Naive B cell (primary cell): ENCODE measurements around the gene AFAP1. TPM values are rescaled to one million over a fixed set of nuclear protein-coding genes. Genes with fewer than 3 reads are reported as not detected.

ENCODE experiments used
- ATAC-seq, 2 donors: fragments of 150-1000 bp; cut with Tn5 transposase; 2 replicates each; pipeline ENCODE4 v1.10.0; 2021; ENCODE audit warnings: low read depth in 2 of 2, mild to moderate bottlenecking in 2 of 2, moderate library complexity in 2 of 2
- DNase-seq: peaks from one replicate; pipeline ENCODE4 v3.0.0; 2022
- H3K27ac Mint-ChIP-seq, 6 donors: one replicate each; pipeline ENCODE4 v1.8.0; 2020 to 2022; ENCODE audit warnings: mild to moderate bottlenecking in 6 of 6, mixed read lengths in 6 of 6, moderate library complexity in 5 of 6, inconsistent platforms in 2 of 6
- H3K27me3 Mint-ChIP-seq, 3 donors: one replicate each; pipeline ENCODE4 v1.8.0; 2021 to 2022; ENCODE audit warnings: mixed read lengths in 3 of 3, mild to moderate bottlenecking in 1 of 3
- H3K36me3 Mint-ChIP-seq, 2 donors: one replicate each; pipeline ENCODE4 v1.8.0; 2020 to 2022; ENCODE audit warnings: mixed read lengths in 2 of 2, inconsistent platforms in 1 of 2, mild to moderate bottlenecking in 1 of 2
- H3K4me1 Mint-ChIP-seq, 3 donors: one replicate each; pipeline ENCODE4 v1.8.0; 2020 to 2022; ENCODE audit warnings: mixed read lengths in 3 of 3, inconsistent platforms in 1 of 3, mild to moderate bottlenecking in 1 of 3, moderate library complexity in 1 of 3
- H3K4me3 Mint-ChIP-seq, 8 donors: one replicate each; pipeline ENCODE4 v1.8.0; 2020 to 2022; ENCODE audit warnings: mild to moderate bottlenecking in 8 of 8, mixed read lengths in 8 of 8, moderate library complexity in 8 of 8, inconsistent platforms in 2 of 8
- H3K9me3 Mint-ChIP-seq, 7 donors: one replicate each; pipeline ENCODE4 v1.8.0; 2020 to 2022; ENCODE audit warnings: mixed read lengths in 7 of 7, mild to moderate bottlenecking in 5 of 7, inconsistent platforms in 2 of 7, moderate library complexity in 1 of 7
- polyA plus RNA-seq, 6 donors: library from polyadenylated mRNA; unstranded; fragments of 300-500 nt; fragmentation: Illumina TruSeq; gene quantifications; one replicate each; pipeline ENCODE4 v1.2.3, GENCODE V29; 2021; ENCODE audit warnings: low read depth in 6 of 6

Gene AFAP1
- polyA plus RNA-seq, 6 donors from 2014 or later, result not detected

GRCh38 chr4:7964459-7964858 lies 24.8 kb upstream of the AFAP1 start:
- Mint-ChIP-seq H3K4me1 (peaks cover 5 to 8% (median 8%) of the 10 kb centered on the region in 3 donors), H3K27me3 (peaks cover 14 to 33% (median 21%) of the 10 kb centered on the region in 3 donors), H3K27ac (no peak overlapping the region), H3K9me3 (peaks cover 0 to 2% (median 0%) of the 10 kb centered on the region in 7 donors), H3K36me3 (no peaks in the 10 kb centered on the region), H3K4me3 (no peak overlapping the region)
- ATAC-seq, result no peak
- no peak for DNase-seq

GRCh38 chr4:7963691-7964090 lies 24.0 kb upstream of the AFAP1 start:
- no peak overlapping the region for H3K4me3 Mint-ChIP-seq
- ATAC-seq, result no peak
- no peak for DNase-seq
- H3K27ac Mint-ChIP-seq, result no peak overlapping the region
- H3K9me3 Mint-ChIP-seq, result peaks cover 0 to 4% (median 0%) of the 10 kb centered on the region in 7 donors
- H3K27me3 Mint-ChIP-seq, result peaks cover 18 to 39% (median 25%) of the 10 kb centered on the region in 3 donors
- peaks cover 5 to 8% (median 8%) of the 10 kb centered on the region in 3 donors for H3K4me1 Mint-ChIP-seq
- no peaks in the 10 kb centered on the region for H3K36me3 Mint-ChIP-seq

DNA sequence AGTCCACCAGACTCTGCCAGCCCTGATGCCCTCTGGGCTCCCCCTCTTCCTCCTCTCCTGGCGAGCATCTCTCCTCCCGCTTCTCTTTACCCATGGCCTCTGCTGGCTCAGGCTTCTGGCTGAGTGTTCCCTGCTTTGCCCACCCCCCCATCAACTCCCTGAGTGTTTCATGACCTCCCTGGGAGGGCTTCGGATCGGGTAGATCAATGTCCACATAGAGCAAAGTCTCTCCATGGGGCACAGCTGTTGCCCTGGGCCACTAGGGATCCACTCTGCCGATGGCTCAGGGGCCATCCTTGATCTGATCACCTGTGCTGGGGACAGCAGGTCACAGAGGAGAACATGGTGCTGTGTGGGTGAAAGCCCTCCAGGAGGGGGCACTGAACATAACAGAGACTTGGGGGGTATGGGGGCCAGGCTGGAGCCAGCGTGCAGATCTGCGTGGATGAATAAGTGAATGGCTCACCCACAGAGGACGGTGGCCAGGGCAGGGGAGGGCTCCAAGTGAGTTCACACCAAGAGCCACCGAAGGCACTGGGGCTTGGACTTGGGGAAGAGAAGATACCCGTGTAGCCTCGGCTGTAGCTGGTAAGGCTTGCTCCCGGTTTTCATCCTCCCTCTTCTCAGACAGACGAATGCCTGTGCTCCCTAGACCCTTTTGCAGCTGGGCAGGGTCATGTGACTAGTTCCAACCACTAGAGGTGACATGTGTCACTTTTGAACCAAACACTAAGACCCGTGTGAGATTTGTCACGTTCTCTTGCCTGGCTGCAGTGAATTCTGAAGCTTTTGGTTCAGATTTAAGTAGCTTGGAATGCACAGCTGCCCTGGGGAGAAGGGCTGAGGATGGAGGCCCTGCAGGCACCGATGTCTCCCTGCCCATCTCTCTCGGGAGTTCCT lies 23.2 kb upstream of the AFAP1 start:
- Mint-ChIP-seq H3K4me3 (peak overlapping the region in 2 of 8 donors; percentile 30 to 51), H3K9me3 (peaks cover 0 to 3% (median 0%) of the 10 kb centered on the region in 7 donors), H3K27ac (no peak overlapping the region), H3K4me1 (peaks cover 5 to 8% (median 8%) of the 10 kb centered on the region in 3 donors), H3K27me3 (peaks cover 23 to 38% (median 24%) of the 10 kb centered on the region in 3 donors), H3K36me3 (no peaks in the 10 kb centered on the region)
- ATAC-seq, result no peak
- no peak for DNase-seq

GRCh38 chr4:7960790-7961655 lies 21.4 kb upstream of the AFAP1 start:
- H3K4me3 Mint-ChIP-seq, result peak overlapping the region in 5 of 8 donors; percentile 4 to 60 (median 36)
- H3K27me3 Mint-ChIP-seq, result peaks cover 31 to 37% (median 34%) of the 10 kb centered on the region in 3 donors
- H3K27ac Mint-ChIP-seq, result peak overlapping the region in 1 of 6 donors; percentile 26
- DNase-seq (no peak), ATAC-seq (no peak)
- peaks cover 5 to 8% (median 8%) of the 10 kb centered on the region in 3 donors for H3K4me1 Mint-ChIP-seq
- H3K9me3 Mint-ChIP-seq, result peaks cover 0 to 7% (median 0%) of the 10 kb centered on the region in 7 donors
- H3K36me3 Mint-ChIP-seq, result no peaks in the 10 kb centered on the region

- no peak overlapping the region for H3K4me3 Mint-ChIP-seq
- no peak for DNase-seq
- peaks cover 29 to 31% (median 30%) of the 10 kb centered on the region in 3 donors for H3K27me3 Mint-ChIP-seq
- H3K36me3 Mint-ChIP-seq, result no peaks in the 10 kb centered on the region
- H3K27ac Mint-ChIP-seq, result no peak overlapping the region
- peaks cover 5 to 8% (median 8%) of the 10 kb centered on the region in 3 donors for H3K4me1 Mint-ChIP-seq
- no peak for ATAC-seq
- peaks cover 0 to 7% (median 0%) of the 10 kb centered on the region in 7 donors for H3K9me3 Mint-ChIP-seq
These were observed 20.5 kb upstream of the AFAP1 start for GRCh38 chr4:7960017-7960789.

- peak overlapping the region in 1 of 8 donors; percentile 0 for H3K4me3 Mint-ChIP-seq
- no peak overlapping the region for H3K27ac Mint-ChIP-seq
These were observed 19.4 kb upstream of the AFAP1 start for GRCh38 chr4:7959078-7959477.

DNA sequence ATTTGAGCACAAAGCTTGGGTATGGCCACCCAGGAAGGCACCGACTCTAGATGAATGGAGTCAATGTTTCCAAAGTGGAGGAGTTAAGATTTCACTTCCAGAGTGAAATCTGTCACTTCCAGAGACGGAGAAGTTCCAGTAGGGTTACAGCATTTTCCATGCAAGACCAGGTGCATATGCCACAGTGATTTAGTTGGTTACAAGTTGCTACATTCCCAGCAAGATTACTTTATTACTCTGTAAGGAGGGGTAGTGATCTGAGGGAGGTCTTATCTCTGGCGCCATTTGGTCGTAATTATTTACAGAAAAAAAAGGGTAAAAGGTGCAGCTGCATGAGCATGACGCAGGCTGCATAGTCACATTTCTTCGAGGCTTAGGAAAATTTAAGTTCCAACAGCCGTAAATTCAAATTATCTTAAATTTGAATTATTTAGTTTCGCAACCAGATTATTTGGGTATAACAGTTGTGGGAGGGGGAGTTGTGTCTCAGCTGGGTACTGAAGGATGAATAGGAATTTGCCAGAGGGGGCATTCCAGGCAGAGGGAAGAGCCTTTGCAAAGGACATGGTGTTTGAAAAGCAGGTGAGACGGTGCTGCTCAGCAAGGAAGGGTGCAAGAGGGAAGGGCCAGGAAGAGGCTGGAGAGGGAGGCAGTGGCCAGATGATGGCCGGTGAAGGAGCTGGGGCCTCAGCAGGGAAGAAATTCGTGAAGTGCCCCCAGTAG lies 17.4 kb upstream of the AFAP1 start:
- H3K36me3 Mint-ChIP-seq, result no peaks in the 10 kb centered on the region
- ATAC-seq, result no peak

More at GRCh38 chr4:7959078-7959477, 19.4 kb upstream of the AFAP1 start:
- ATAC-seq (no peak), DNase-seq (no peak)
- H3K27me3 Mint-ChIP-seq, result peaks cover 28 to 31% (median 29%) of the 10 kb centered on the region in 3 donors
- H3K9me3 Mint-ChIP-seq, result peaks cover 0 to 7% (median 0%) of the 10 kb centered on the region in 7 donors
- H3K36me3 Mint-ChIP-seq, result no peaks in the 10 kb centered on the region
- peaks cover 5 to 8% (median 8%) of the 10 kb centered on the region in 3 donors for H3K4me1 Mint-ChIP-seq

DNA sequence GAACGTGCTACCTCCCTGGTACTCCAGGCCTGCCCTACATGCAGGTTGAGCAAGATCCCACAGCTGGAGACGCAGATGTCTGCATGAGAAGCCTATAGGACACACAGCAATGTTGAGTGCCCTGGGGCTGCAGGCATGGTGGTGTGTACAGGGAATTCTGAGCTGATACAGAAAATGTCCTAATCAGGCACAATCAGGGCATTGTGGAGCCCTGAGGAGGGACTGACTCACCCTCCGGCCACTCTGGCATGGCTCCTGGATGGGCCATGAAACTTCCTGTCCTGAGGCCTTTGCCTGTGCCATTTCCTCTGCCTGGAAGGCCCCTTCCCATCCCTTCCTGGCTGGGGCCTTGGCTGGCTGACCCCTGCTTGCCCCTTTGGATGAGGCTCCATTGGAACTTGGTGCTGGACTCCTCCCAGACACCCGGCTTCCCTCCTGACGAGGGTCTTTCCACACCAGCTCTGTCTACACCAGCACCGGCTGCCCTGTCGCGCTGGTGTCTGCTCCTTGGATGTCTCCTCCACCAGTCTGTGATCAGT lies 16.7 kb upstream of the AFAP1 start:
- Mint-ChIP-seq H3K36me3 (no peaks in the 10 kb centered on the region), H3K4me1 (peaks cover 5 to 8% (median 8%) of the 10 kb centered on the region in 3 donors), H3K9me3 (peaks cover 0 to 19% (median 5%) of the 10 kb centered on the region in 7 donors), H3K27ac (no peak overlapping the region), H3K27me3 (peaks cover 27 to 46% (median 36%) of the 10 kb centered on the region in 3 donors), H3K4me3 (no peak overlapping the region)
- ATAC-seq, result no peak
- DNase-seq, result no peak

More for the DNA sequence above, 17.4 kb upstream of the AFAP1 start:
- H3K9me3 Mint-ChIP-seq, result peaks cover 0 to 15% (median 5%) of the 10 kb centered on the region in 7 donors
- no peak overlapping the region for H3K4me3 Mint-ChIP-seq
- peaks cover 20 to 39% (median 34%) of the 10 kb centered on the region in 3 donors for H3K27me3 Mint-ChIP-seq
- H3K4me1 Mint-ChIP-seq, result peaks cover 5 to 8% (median 8%) of the 10 kb centered on the region in 3 donors
- H3K27ac Mint-ChIP-seq, result no peak overlapping the region
- DNase-seq, result no peak

DNA sequence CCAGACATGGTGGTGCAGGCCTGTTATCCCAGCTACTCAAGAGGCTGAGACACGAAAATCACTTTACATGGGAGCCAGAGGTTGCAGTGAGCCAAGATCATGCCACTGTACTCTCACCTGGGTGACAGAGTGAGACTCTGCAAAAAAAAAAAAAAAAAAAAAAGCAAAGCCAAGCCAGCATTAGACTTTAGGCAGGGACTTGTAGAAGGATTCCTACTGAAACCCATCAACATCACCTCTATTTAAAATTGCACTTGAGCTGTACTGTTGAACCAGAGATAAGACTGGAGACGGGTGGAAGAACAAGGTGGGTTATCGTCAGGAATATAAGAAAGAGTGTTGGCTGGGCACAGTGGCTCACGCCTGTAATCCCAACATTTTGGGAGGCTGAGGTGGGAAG lies 15.7 kb upstream of the AFAP1 start:
- Mint-ChIP-seq H3K27ac (no peak overlapping the region), H3K4me3 (no peak overlapping the region)

DNA sequence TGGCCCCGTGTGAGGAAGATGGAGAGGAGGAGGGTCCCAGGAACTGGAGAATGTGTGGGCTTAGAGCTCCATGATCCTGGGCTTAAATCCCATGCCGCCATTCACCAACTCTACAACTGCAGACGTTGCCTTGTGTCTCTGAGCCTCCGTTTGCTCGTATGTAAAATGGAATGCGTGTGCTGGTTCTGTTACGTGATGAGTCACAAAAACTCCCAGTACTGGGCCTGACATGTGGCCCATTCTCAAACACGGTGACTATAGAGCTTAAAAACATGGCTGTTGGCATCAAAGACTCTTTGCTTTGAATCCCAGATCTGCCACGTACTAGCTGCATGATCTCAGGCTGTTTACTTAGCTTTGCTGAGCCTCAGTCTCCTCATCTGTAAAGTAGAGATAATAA lies 13.0 kb upstream of the AFAP1 start:
- Mint-ChIP-seq H3K27me3 (peaks cover 29 to 53% (median 53%) of the 10 kb centered on the region in 3 donors), H3K4me3 (no peak overlapping the region), H3K27ac (no peak overlapping the region), H3K4me1 (no peaks in the 10 kb centered on the region), H3K36me3 (no peaks in the 10 kb centered on the region), H3K9me3 (peaks cover 0 to 17% (median 7%) of the 10 kb centered on the region in 7 donors)
- no peak for DNase-seq
- ATAC-seq, result no peak

More for the DNA sequence above, 15.7 kb upstream of the AFAP1 start:
- ATAC-seq (no peak), DNase-seq (no peak)
- peaks cover 0 to 19% (median 5%) of the 10 kb centered on the region in 7 donors for H3K9me3 Mint-ChIP-seq
- H3K36me3 Mint-ChIP-seq, result no peaks in the 10 kb centered on the region
- H3K27me3 Mint-ChIP-seq, result peaks cover 31 to 46% (median 42%) of the 10 kb centered on the region in 3 donors
- H3K4me1 Mint-ChIP-seq, result peaks cover 0 to 1% (median 0%) of the 10 kb centered on the region in 3 donors

GRCh38 chr4:7950301-7951092 lies 10.8 kb upstream of the AFAP1 start:
- ATAC-seq (no peak), DNase-seq (no peak)
- H3K4me1 Mint-ChIP-seq, result no peaks in the 10 kb centered on the region
- H3K27me3 Mint-ChIP-seq, result peaks cover 28 to 56% (median 50%) of the 10 kb centered on the region in 3 donors
- peak overlapping the region in 1 of 6 donors; percentile 66 for H3K27ac Mint-ChIP-seq
- no peak overlapping the region for H3K4me3 Mint-ChIP-seq
- H3K36me3 Mint-ChIP-seq, result no peaks in the 10 kb centered on the region
- H3K9me3 Mint-ChIP-seq, result peaks cover 0 to 17% (median 7%) of the 10 kb centered on the region in 7 donors
